Measurements from ENCODE around the gene MROH8. TPM values are rescaled to one million over a fixed set of nuclear protein-coding genes. Genes with fewer than 3 reads are reported as not detected.

MROH8 gene
- polyA plus RNA-seq (ENCODE audit: insufficient read length in 4 of 4): 1 to 10 TPM; 5.0 to 7.3 (median 6.4) TPM

DNA sequence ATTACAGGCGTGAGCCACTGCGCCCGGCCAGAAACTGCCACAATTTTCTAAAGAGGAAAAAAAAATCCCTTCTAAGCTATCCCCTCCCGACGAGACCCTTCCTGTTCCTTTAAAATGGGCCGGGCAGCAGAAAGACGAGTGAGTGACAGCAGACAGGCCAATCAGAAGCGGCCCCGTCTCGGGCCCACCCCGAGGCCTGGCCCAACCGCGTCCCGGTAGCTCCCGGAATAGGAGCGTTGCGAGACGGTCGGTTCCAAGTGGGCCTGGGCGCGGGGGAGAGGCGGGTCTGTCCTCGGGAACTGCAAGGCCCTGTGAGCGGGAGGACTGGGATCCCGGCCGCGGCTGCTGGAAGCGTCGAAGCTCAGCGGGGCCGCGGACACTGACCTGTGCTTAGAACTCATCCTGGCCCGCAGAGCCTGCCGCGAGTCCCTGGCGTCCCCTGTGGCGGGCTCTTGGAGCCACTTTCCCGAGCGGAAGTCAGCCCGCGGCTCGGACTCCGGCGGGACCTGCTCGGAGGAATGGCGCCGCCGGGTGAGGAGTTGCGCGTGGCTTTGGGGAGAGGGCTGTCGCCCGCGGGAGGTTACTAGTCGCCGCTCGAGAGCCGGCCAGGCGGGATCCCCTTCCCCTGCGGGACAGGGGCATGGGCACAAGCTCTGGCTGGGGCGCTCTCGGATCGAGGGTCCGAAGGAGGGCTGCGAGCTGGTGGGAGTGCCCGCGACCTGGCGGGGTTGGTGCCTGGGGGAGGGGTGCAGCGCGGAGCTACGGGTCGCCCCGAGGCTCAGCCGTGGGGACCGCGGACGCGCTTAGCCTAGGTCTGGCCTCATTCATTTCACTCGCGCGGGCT is at the start of gene MROH8, which contains the start of gene RPN2:
Gene MROH8, minus strand, starts transcription at position 710 of the 844 bp plus-strand sequence.
Gene RPN2, plus strand, starts transcription at position 492 of the 844 bp plus-strand sequence. Its CDS starts 27 bp downstream, at position 519.
- DNase-seq (ENCODE audit: low read depth in 4 of 4, low spot score in 3 of 4): peak; percentile 91 to 94 (median 94)

GRCh38 chr20:37228656-37229055 is 49.3 kb upstream of the MROH8 start:
- no peak for DNase-seq (ENCODE audit: low read depth in 4 of 4, low spot score in 3 of 4)

DNA sequence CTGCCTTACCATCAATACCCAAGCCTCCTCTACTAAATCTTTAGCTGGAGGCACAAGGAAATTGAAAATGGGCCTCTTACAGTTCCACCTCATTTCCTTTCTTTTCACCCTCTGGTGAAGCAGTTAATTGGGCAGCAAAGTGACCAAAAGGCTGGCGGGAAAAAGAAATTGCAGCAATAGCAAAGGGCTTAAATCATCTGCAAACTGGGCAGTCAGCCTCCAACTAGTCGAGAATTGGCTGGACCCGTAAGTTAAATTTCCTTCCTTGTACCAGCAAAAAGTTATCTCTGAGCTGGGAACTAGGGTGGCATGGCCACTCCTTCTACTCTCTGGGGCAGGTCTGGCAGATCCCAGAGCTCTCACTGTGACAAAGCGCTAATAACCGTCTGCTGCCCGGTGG is 48.7 kb upstream of the MROH8 start:
- DNase-seq (ENCODE audit: low read depth in 4 of 4, low spot score in 3 of 4): peak in 3 of 4 donors; percentile 10 to 40 (median 19)

DNA sequence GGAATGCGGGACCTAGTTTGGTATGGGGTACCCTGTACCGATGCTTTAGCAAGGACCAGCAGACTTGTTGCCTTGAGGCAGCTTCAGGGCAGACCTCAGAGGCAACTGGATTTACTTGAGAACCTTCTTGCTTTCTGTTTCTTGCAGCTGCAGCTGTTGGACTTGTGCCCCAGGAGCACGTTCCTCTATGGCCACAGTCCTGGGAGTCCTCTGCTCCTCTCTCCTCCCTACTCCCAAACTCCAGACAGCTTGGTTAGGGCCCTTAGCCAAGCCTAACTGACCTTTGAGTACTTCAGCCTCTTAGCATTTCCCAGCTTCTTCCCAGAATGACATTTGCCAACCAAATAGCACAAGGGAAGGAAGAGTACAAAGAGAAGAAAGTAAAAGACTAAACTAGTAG is 47.5 kb upstream of the MROH8 start:
- no peak for DNase-seq (ENCODE audit: low read depth in 4 of 4, low spot score in 3 of 4)

DNA sequence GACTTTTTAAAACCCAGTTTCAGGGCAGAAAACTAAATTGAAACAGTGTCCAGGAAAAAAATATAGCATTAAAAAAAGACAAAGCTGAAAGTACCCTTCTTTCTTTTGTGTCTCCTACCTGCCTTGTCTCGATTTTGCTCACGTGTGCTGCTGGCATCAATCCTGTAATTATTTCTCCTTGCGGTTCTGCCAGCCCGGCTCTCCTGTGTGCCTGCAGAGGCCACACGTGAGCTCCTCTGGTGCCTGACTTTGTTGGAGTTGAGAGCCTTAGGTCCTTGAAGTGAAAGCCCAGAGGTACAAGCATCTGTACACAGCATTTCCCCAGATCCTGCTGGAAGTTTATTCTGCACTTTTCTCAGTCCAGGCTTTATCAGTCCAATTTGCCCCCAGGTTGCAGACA is 45.8 kb upstream of the MROH8 start:
- DNase-seq (ENCODE audit: low read depth in 4 of 4, low spot score in 3 of 4): no peak

DNA sequence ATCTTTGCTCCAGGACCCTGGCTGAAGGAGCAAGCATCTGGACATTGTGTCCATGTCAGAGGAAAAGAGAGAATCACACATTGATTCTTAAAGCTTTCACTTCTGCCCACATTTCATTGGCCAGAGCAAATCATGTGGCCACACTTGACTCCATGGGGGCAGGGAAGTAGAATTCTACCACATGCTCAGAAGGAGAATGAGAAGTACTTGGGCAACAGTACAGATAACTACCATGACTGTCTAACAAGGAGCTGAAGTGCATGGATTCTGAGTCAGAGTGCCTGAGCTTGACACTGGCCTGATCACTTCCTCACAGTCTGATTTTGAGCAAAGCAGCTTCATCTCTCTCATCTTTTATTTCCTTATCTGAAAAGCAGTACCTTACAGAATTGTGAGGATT is 43.7 kb upstream of the MROH8 start:
- DNase-seq (ENCODE audit: low read depth in 4 of 4, low spot score in 3 of 4): no peak

DNA sequence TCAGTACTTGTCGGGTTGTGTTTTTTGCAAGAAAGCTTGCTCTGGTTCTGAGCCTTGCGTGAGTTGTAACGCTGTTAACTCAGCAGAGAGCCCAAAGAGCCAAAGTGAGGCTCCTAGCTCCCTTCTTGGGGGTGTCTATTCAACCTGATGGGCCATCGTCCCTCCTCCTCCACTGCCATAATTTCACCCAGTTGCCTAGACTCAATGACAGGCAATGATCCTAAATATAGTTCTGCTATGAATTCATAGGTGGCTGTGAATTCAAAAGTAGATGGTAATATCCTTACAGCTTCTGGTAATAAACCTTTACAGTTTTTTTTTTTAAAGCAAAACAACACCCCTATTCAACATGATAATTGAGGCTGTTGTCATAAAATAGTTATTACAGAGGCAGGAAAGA is 42.7 kb upstream of the MROH8 start:
- DNase-seq (ENCODE audit: low read depth in 4 of 4, low spot score in 3 of 4): no peak

GRCh38 chr20:37220731-37221130 is 41.4 kb upstream of the MROH8 start:
- DNase-seq (ENCODE audit: low read depth in 4 of 4, low spot score in 3 of 4): no peak

GRCh38 chr20:37219751-37220668 is 40.7 kb upstream of the MROH8 start:
- DNase-seq (ENCODE audit: low read depth in 4 of 4, low spot score in 3 of 4): no peak

- DNase-seq (ENCODE audit: low read depth in 4 of 4, low spot score in 3 of 4): no peak
Measured at GRCh38 chr20:37218976-37219375, 39.6 kb upstream of the MROH8 start.

GRCh38 chr20:37218441-37218840 is 39.1 kb upstream of the MROH8 start:
- no peak for DNase-seq (ENCODE audit: low read depth in 4 of 4, low spot score in 3 of 4)

DNA sequence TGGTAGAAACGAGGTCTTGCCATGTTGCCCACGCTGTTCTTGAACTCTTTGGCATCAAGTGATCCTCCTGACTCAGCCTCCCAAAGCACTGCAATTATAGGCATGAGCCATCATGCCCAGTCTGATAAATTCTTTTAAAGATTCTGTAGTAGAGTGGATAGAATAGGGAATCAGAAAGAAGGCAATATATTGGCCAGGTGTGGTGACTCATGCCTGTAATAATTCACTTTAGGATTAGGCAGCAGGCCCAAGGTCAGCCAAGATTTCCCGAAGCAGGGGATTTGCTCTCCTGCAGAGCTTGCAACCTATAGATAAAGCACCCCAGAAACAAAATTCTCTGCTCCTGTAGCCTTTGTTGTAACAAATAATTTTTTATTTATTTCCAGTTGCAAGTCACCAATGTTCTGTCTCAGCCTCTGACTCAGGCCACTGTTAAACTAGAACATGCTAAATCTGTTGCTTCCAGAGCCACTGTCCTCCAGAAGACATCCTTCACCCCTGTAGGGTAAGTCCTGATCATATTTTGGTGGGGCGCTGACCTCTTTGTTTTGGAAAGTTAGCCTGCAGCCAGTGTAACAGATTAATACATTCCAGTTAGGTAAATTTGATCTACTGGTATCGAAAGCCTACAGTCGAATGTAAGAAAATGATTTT is 30.4 kb upstream of the MROH8 start:
- no peak for DNase-seq (ENCODE audit: low read depth in 4 of 4, low spot score in 3 of 4)

GRCh38 chr20:37209193-37209592 is 29.8 kb upstream of the MROH8 start:
- DNase-seq (ENCODE audit: low read depth in 4 of 4, low spot score in 3 of 4): no peak

DNA sequence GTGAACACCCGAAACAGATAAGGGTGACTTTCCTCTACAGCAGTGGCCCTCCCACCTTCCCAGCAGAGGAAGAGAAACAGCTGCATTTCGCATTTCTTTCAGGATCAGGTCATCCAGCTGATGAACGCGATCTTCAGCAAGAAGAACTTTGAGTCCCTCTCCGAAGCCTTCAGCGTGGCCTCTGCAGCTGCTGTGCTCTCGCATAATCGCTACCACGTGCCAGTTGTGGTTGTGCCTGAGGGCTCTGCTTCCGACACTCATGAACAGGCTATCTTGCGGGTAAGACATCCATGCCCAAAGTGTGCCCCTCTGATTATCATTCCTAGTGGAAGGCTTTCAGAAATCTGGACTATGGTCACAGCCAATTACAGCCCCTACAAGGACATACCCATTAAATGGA is 27.8 kb upstream of the MROH8 start:
- DNase-seq (ENCODE audit: low read depth in 4 of 4, low spot score in 3 of 4): no peak

- DNase-seq (ENCODE audit: low read depth in 4 of 4, low spot score in 3 of 4): no peak
Measured at GRCh38 chr20:37205794-37206193, 26.4 kb upstream of the MROH8 start.

DNA sequence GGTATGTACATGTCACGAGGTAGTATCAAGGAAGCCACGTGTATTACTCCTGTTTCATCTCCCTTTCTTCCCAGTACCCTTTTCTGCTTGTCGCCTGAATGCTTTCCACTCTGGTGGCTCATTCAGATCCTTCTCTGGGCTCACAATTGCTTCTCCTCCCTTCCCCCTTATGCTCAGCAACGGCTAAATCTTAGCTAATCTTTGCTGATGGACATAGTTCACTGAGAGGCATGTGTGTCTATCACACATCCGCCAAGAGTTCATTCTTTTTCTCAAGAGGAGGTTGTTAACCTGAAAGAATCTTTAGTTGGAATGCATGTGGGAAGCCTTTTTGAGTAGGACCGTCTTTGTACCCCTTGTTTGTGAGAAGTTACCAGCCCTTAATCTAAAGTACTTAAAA is 25.8 kb upstream of the MROH8 start:
- no peak for DNase-seq (ENCODE audit: low read depth in 4 of 4, low spot score in 3 of 4)

DNA sequence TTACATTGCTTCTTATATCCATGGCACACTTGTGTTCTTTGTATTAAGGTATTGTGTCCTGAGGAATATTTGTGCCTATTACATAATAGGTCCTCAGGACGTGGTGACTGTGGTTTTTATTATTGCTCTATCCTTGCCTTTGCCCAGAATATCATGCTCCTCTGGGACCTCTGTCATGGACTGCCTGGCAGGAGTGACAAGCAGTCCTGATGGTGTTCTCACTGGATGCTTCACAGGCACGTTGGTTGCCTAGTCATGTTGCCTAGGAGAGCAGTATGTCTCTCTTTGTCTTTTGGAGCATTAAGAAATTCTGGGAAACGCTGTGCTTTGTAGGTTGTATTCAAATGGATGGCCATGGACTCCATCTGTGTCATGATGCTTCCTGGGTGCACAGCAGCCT is 24.7 kb upstream of the MROH8 start:
- no peak for DNase-seq (ENCODE audit: low read depth in 4 of 4, low spot score in 3 of 4)

GRCh38 chr20:37202267-37202943 is 23.1 kb upstream of the MROH8 start:
- no peak for DNase-seq (ENCODE audit: low read depth in 4 of 4, low spot score in 3 of 4)

DNA sequence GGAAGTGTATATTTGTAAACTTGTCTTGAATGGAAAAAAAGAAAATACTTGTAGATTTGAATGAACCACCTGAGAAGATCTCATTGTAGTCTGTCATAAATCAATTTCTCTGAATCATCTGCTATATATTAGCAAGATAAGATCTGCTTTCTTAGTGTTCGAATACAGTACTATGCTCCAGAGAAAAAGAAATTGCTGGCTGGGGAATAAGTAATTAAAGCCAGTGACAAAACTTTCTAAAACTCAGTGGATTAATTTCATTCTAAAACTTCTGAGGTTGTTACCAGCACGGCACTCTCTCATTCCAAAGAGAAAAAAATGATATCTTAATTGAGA is 22.4 kb upstream of the MROH8 start:
- DNase-seq (ENCODE audit: low read depth in 4 of 4, low spot score in 3 of 4): no peak

Data from left renal pelvis (tissue), 4 donors.